ENCODE data around the gene FAT2.

FAT2 gene

GRCh38 chr5:151608522-151608921, 17.4 kb upstream of the FAT2 start:
- no peak overlapping the region for H3K4me3 ChIP-seq (ENCODE audit: low read length)

GRCh38 chr5:151607304-151607703, 16.2 kb upstream of the FAT2 start:
- Histone ChIP-seq H3K9me3 (ENCODE audit: insufficient read depth, low read depth, low read length) (no peaks in the 10 kb centered on the region), H3K4me1 (ENCODE audit: insufficient read depth, low read length) (no peaks in the 10 kb centered on the region), H3K9ac (ENCODE audit: low read depth, low read length) (no peak overlapping the region), H3K36me3 (ENCODE audit: insufficient read depth, low read depth, low read length) (no peaks in the 10 kb centered on the region), H3K4me3 (ENCODE audit: low read length) (no peak overlapping the region), H3K27ac (ENCODE audit: low read length) (no peak overlapping the region), H3K27me3 (ENCODE audit: insufficient read depth, low read length) (no peaks in the 10 kb centered on the region; the same call in 1 of the 2 replicates)

More at GRCh38 chr5:151608522-151608921, 17.4 kb upstream of the FAT2 start:
- no peaks in the 10 kb centered on the region for H3K36me3 ChIP-seq (ENCODE audit: insufficient read depth, low read depth, low read length)
- H3K9ac ChIP-seq (ENCODE audit: low read depth, low read length), result no peak overlapping the region
- H3K4me1 ChIP-seq (ENCODE audit: insufficient read depth, low read length), result no peaks in the 10 kb centered on the region
- H3K27ac ChIP-seq (ENCODE audit: low read length), result no peak overlapping the region
- no peaks in the 10 kb centered on the region; the same call in 1 of the 2 replicates for H3K27me3 ChIP-seq (ENCODE audit: insufficient read depth, low read length)
- no peaks in the 10 kb centered on the region for H3K9me3 ChIP-seq (ENCODE audit: insufficient read depth, low read depth, low read length)

DNA sequence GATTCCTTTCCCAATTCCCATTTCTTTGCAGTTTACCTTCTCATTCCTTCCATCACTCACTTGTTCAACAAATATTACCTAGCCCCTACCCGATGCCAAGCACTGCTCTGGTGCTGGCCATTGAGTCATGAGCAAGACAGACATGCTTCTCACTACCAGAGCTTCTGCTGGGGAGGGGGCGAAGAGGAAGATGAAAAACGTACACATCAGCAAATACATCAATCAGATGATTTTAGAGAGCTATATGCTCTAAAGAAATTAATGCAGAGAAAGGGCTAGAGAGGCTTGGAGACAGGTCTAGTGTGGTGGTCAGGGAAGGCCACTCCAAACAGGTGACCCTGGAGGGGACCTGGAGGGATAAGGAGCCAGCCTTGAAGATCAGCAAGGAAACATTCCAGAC, 14.4 kb upstream of the FAT2 start:
- no peaks in the 10 kb centered on the region for H3K36me3 ChIP-seq (ENCODE audit: insufficient read depth, low read depth, low read length)
- H3K27me3 ChIP-seq (ENCODE audit: insufficient read depth, low read length), result no peaks in the 10 kb centered on the region; the same call in 1 of the 2 replicates
- no peaks in the 10 kb centered on the region for H3K9me3 ChIP-seq (ENCODE audit: insufficient read depth, low read depth, low read length)
- no peak overlapping the region for H3K4me3 ChIP-seq (ENCODE audit: low read length)
- no peak overlapping the region for H3K9ac ChIP-seq (ENCODE audit: low read depth, low read length)
- no peaks in the 10 kb centered on the region for H3K4me1 ChIP-seq (ENCODE audit: insufficient read depth, low read length)
- H3K27ac ChIP-seq (ENCODE audit: low read length), result no peak overlapping the region

- H3K4me1 ChIP-seq (ENCODE audit: insufficient read depth, low read length), result peaks cover 5% of the 10 kb centered on the region
- no peak overlapping the region for H3K9ac ChIP-seq (ENCODE audit: low read depth, low read length)
- H3K9me3 ChIP-seq (ENCODE audit: insufficient read depth, low read depth, low read length), result no peaks in the 10 kb centered on the region
- H3K4me3 ChIP-seq (ENCODE audit: low read length), result no peak overlapping the region
- H3K27me3 ChIP-seq (ENCODE audit: insufficient read depth, low read length), result no peaks in the 10 kb centered on the region; the same call in 1 of the 2 replicates
- no peaks in the 10 kb centered on the region for H3K36me3 ChIP-seq (ENCODE audit: insufficient read depth, low read depth, low read length)
- no peak overlapping the region for H3K27ac ChIP-seq (ENCODE audit: low read length)
Measured at GRCh38 chr5:151602806-151603205, 11.7 kb upstream of the FAT2 start.

DNA sequence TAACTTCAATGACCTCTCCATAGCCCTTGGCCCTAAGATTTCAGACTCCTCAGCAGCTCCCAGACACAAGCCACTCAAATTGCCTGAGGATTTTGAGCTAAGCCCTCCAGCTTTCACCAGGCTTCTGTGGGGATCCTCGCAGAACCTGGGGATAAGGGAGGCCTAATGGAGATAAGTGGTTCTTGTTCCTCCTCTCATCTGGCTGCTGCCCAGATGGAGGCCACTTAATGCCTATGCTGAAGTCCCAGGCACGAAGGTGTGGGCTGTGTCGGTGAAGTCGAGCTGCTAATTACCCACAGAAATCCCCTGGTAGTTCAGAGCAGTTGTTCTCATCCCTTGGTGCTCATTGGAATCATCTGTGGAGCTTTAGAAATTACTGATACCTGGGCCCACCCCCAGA, 10.3 kb upstream of the FAT2 start:
- Histone ChIP-seq H3K9ac (ENCODE audit: low read depth, low read length) (no peak overlapping the region), H3K4me1 (ENCODE audit: insufficient read depth, low read length) (peaks cover 14% of the 10 kb centered on the region), H3K4me3 (ENCODE audit: low read length) (no peak overlapping the region), H3K27me3 (ENCODE audit: insufficient read depth, low read length) (no peaks in the 10 kb centered on the region; the same call in 1 of the 2 replicates), H3K9me3 (ENCODE audit: insufficient read depth, low read depth, low read length) (no peaks in the 10 kb centered on the region), H3K27ac (ENCODE audit: low read length) (no peak overlapping the region), H3K36me3 (ENCODE audit: insufficient read depth, low read depth, low read length) (no peaks in the 10 kb centered on the region)

GRCh38 chr5:151600069-151600665, 9.0 kb upstream of the FAT2 start:
- Histone ChIP-seq H3K9ac (ENCODE audit: low read depth, low read length) (no peak overlapping the region), H3K36me3 (ENCODE audit: insufficient read depth, low read depth, low read length) (no peaks in the 10 kb centered on the region), H3K27me3 (ENCODE audit: insufficient read depth, low read length) (no peaks in the 10 kb centered on the region; the same call in 1 of the 2 replicates), H3K27ac (ENCODE audit: low read length) (no peak overlapping the region), H3K4me1 (ENCODE audit: insufficient read depth, low read length) (peaks cover 14% of the 10 kb centered on the region), H3K9me3 (ENCODE audit: insufficient read depth, low read depth, low read length) (no peaks in the 10 kb centered on the region), H3K4me3 (ENCODE audit: low read length) (no peak overlapping the region)

DNA sequence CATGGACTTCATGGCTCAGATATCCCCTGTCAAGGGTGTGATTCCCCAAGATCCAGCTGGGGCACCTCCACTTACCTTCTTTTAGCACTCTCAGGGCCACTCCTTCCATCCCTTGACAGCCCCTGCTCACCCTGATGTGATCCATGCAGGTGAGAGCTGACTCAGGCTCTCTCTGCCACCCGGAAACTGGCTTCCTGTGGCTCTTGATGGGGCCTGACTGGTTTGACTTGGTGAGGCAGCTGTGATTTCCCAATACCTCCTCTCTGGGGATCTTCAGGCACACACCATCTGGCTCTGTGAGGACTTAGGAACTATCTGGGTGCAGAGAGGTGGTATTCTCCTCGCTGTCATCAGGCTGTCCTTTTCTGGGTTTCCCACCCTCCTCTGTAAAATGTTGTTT, 7.9 kb upstream of the FAT2 start:
- Histone ChIP-seq H3K9ac (ENCODE audit: low read depth, low read length) (no peak overlapping the region), H3K36me3 (ENCODE audit: insufficient read depth, low read depth, low read length) (no peaks in the 10 kb centered on the region), H3K27ac (ENCODE audit: low read length) (no peak overlapping the region), H3K4me3 (ENCODE audit: low read length) (no peak overlapping the region), H3K27me3 (ENCODE audit: insufficient read depth, low read length) (no peaks in the 10 kb centered on the region), H3K9me3 (ENCODE audit: insufficient read depth, low read depth, low read length) (no peaks in the 10 kb centered on the region), H3K4me1 (ENCODE audit: insufficient read depth, low read length) (peaks cover 14% of the 10 kb centered on the region)

DNA sequence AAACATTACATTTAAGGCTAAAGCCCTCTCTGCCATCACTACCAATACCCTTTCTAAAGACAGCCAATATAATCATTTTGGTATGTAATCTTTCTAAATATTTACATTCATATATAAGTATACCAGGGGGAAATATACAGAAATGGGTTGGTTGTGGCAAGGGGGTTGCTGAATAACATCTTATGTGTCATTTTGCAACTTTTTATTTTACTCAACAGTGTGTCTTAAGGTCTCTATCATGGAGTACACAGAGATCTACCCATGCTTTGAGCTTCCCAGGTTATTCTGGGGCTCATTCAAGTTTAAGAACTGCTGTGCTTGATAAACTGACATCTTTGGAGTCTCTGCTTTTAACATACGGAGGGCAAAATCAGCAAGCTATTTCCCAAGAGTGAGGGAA, 7.4 kb upstream of the FAT2 start:
- no peaks in the 10 kb centered on the region for H3K9me3 ChIP-seq (ENCODE audit: insufficient read depth, low read depth, low read length)
- H3K36me3 ChIP-seq (ENCODE audit: insufficient read depth, low read depth, low read length), result no peaks in the 10 kb centered on the region
- peaks cover 14% of the 10 kb centered on the region for H3K4me1 ChIP-seq (ENCODE audit: insufficient read depth, low read length)
- H3K9ac ChIP-seq (ENCODE audit: low read depth, low read length), result no peak overlapping the region
- H3K4me3 ChIP-seq (ENCODE audit: low read length), result no peak overlapping the region
- no peak overlapping the region for H3K27ac ChIP-seq (ENCODE audit: low read length)
- H3K27me3 ChIP-seq (ENCODE audit: insufficient read depth, low read length), result no peaks in the 10 kb centered on the region

DNA sequence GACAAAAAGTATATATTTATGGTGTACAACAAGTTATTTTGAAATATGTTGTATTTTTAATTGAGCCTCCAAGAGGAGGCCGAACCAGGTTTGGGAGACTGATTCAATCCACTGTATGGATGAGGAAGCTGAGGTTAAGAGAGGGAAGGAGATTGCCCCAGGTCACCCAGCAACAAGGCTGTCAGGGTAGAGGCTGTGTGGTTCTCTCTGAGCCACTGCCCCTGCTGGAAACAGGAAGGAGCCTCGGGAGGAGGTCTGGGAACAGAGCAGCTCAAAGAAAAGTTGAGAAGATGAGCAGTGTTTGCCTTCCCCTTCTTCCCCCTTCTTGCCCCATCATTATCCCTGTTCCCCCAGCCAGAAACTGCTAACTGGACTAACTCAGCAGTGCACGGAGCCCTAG, 6.6 kb upstream of the FAT2 start:
- no peaks in the 10 kb centered on the region for H3K27me3 ChIP-seq (ENCODE audit: insufficient read depth, low read length)

GRCh38 chr5:151596828-151597539, 5.9 kb upstream of the FAT2 start:
- Histone ChIP-seq H3K36me3 (ENCODE audit: insufficient read depth, low read depth, low read length) (no peaks in the 10 kb centered on the region), H3K27ac (ENCODE audit: low read length) (no peak overlapping the region), H3K9me3 (ENCODE audit: insufficient read depth, low read depth, low read length) (no peaks in the 10 kb centered on the region), H3K4me1 (ENCODE audit: insufficient read depth, low read length) (peaks cover 14% of the 10 kb centered on the region), H3K4me3 (ENCODE audit: low read length) (no peak overlapping the region), H3K27me3 (ENCODE audit: insufficient read depth, low read length) (no peaks in the 10 kb centered on the region), H3K9ac (ENCODE audit: low read depth, low read length) (no peak overlapping the region)

More for the DNA sequence above, 6.6 kb upstream of the FAT2 start:
- no peak overlapping the region for H3K27ac ChIP-seq (ENCODE audit: low read length)
- no peak overlapping the region for H3K9ac ChIP-seq (ENCODE audit: low read depth, low read length)
- H3K4me3 ChIP-seq (ENCODE audit: low read length), result no peak overlapping the region
- peaks cover 14% of the 10 kb centered on the region for H3K4me1 ChIP-seq (ENCODE audit: insufficient read depth, low read length)
- H3K36me3 ChIP-seq (ENCODE audit: insufficient read depth, low read depth, low read length), result no peaks in the 10 kb centered on the region
- H3K9me3 ChIP-seq (ENCODE audit: insufficient read depth, low read depth, low read length), result no peaks in the 10 kb centered on the region

- H3K27ac ChIP-seq (ENCODE audit: low read length), result no peak overlapping the region
- H3K4me3 ChIP-seq (ENCODE audit: low read length), result no peak overlapping the region
- H3K4me1 ChIP-seq (ENCODE audit: insufficient read depth, low read length), result peaks cover 14% of the 10 kb centered on the region
Measured at GRCh38 chr5:151595411-151595826, 4.3 kb upstream of the FAT2 start.

DNA sequence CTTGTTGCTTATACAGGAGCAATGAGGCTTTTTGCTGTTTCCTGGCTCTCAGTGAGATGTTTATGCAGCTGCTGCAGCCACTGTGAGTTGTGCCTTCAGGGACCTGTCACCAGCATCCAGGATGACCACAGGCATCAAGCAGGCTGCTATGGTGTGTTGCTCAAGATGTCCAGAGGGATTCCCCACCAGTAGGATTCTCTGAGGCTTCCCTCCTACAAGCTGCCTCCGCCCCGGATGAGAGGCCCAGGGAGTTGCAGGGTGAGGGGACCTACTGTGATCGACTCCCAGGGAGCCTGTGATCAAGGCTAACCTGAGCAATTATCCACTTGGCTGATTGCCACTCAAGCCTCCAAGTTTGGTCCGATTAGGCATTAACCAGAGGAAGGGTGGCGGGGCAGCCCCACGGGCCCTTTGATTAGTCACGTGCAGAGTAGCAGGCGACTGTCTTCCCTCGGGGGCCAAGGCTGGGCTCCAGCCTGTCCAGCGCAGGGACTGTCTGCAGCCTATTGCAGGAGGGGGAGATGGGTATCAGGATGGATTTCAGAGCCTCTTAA, 1.8 kb upstream of the FAT2 start:
- no peak overlapping the region for H3K9ac ChIP-seq (ENCODE audit: low read depth, low read length)

More at GRCh38 chr5:151595411-151595826, 4.3 kb upstream of the FAT2 start:
- H3K9me3 ChIP-seq (ENCODE audit: insufficient read depth, low read depth, low read length), result no peaks in the 10 kb centered on the region
- H3K27me3 ChIP-seq (ENCODE audit: insufficient read depth, low read length), result peaks cover 5% of the 10 kb centered on the region
- no peak overlapping the region for H3K9ac ChIP-seq (ENCODE audit: low read depth, low read length)
- H3K36me3 ChIP-seq (ENCODE audit: insufficient read depth, low read depth, low read length), result no peaks in the 10 kb centered on the region

More for the DNA sequence above, 1.8 kb upstream of the FAT2 start:
- peaks cover 15% of the 10 kb centered on the region for H3K4me1 ChIP-seq (ENCODE audit: insufficient read depth, low read length)
- no peaks in the 10 kb centered on the region for H3K9me3 ChIP-seq (ENCODE audit: insufficient read depth, low read depth, low read length)
- no peak overlapping the region for H3K27ac ChIP-seq (ENCODE audit: low read length)
- no peak overlapping the region for H3K4me3 ChIP-seq (ENCODE audit: low read length)
- H3K27me3 ChIP-seq (ENCODE audit: insufficient read depth, low read length), result peaks cover 11% of the 10 kb centered on the region
- H3K36me3 ChIP-seq (ENCODE audit: insufficient read depth, low read depth, low read length), result no peaks in the 10 kb centered on the region
